Measurements from ENCODE around the gene BEGAIN. TPM values are rescaled to one million over a fixed set of nuclear protein-coding genes. Genes with fewer than 3 reads are reported as not detected.

Gene BEGAIN
- polyA plus RNA-seq, 1 donor from 2014 or later = 10.9 TPM

DNA sequence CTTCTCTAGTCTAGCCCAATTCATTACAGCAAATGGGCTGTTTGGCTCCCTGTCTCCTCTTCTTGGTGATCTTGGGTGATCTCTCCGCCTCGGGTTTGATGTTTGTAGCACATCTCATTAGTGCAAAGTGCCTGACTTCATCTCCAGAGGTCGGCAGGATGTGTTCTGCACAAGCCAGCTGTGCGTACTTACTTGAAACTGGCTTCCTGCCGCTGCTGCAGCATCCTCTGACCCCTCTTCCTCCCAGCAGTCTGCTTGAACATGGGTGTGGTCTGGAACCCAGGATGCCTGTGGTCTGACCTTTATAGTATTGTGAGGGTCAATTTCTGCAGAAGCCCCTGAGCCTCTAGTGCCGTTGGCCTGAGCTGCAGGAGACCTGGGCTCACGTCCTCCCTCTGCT is 99.2 kb downstream of the BEGAIN start:
- H2AFZ ChIP-seq (ENCODE audit: low read depth, low read length) = no peak overlapping the region
- TF ChIP-seq RAD21 (conservative IDR thresholded peaks at IDR 0.05) = no peak
- no peak for TF ChIP-seq EP300 (conservative IDR thresholded peaks at IDR 0.05; ENCODE audit: poor library complexity, severe bottlenecking)
- no peak for TF ChIP-seq MXI1 (conservative IDR thresholded peaks at IDR 0.05; ENCODE audit: poor library complexity, severe bottlenecking)
- TF ChIP-seq, protein P1, sequence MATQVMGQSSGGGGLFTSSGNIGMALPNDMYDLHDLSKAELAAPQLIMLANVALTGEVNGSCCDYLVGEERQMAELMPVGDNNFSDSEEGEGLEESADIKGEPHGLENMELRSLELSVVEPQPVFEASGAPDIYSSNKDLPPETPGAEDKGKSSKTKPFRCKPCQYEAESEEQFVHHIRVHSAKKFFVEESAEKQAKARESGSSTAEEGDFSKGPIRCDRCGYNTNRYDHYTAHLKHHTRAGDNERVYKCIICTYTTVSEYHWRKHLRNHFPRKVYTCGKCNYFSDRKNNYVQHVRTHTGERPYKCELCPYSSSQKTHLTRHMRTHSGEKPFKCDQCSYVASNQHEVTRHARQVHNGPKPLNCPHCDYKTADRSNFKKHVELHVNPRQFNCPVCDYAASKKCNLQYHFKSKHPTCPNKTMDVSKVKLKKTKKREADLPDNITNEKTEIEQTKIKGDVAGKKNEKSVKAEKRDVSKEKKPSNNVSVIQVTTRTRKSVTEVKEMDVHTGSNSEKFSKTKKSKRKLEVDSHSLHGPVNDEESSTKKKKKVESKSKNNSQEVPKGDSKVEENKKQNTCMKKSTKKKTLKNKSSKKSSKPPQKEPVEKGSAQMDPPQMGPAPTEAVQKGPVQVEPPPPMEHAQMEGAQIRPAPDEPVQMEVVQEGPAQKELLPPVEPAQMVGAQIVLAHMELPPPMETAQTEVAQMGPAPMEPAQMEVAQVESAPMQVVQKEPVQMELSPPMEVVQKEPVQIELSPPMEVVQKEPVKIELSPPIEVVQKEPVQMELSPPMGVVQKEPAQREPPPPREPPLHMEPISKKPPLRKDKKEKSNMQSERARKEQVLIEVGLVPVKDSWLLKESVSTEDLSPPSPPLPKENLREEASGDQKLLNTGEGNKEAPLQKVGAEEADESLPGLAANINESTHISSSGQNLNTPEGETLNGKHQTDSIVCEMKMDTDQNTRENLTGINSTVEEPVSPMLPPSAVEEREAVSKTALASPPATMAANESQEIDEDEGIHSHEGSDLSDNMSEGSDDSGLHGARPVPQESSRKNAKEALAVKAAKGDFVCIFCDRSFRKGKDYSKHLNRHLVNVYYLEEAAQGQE (IDR thresholded peaks at IDR 0.05; ENCODE audit: borderline replicate concordance) = no peak
- TF ChIP-seq EZH2 (IDR thresholded peaks at IDR 0.05; ENCODE audit: borderline replicate concordance, insufficient read depth, low read length, poor library complexity, severe bottlenecking) = no peak
- no peak for TF ChIP-seq TAF1 (IDR thresholded peaks at IDR 0.05; ENCODE audit: low read depth)
- no peak for TF ChIP-seq POLR2AphosphoS5 (IDR thresholded peaks at IDR 0.05)
- no peak for TF ChIP-seq SMC3 (conservative IDR thresholded peaks at IDR 0.05; ENCODE audit: poor library complexity)
- TF ChIP-seq, protein P2, sequence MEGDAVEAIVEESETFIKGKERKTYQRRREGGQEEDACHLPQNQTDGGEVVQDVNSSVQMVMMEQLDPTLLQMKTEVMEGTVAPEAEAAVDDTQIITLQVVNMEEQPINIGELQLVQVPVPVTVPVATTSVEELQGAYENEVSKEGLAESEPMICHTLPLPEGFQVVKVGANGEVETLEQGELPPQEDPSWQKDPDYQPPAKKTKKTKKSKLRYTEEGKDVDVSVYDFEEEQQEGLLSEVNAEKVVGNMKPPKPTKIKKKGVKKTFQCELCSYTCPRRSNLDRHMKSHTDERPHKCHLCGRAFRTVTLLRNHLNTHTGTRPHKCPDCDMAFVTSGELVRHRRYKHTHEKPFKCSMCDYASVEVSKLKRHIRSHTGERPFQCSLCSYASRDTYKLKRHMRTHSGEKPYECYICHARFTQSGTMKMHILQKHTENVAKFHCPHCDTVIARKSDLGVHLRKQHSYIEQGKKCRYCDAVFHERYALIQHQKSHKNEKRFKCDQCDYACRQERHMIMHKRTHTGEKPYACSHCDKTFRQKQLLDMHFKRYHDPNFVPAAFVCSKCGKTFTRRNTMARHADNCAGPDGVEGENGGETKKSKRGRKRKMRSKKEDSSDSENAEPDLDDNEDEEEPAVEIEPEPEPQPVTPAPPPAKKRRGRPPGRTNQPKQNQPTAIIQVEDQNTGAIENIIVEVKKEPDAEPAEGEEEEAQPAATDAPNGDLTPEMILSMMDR (IDR thresholded peaks at IDR 0.05; ENCODE audit: poor library complexity, severe bottlenecking) = no peak
- no peak overlapping the region for H3K27ac ChIP-seq (ENCODE audit: low read length)
- H3K36me3 ChIP-seq (ENCODE audit: insufficient read depth, low read length) = no peaks in the 10 kb centered on the region
- H3F3A ChIP-seq (ENCODE audit: insufficient read depth, low read length, poor library complexity, severe bottlenecking) = no peaks in the 10 kb centered on the region
- no peaks in the 10 kb centered on the region for H3K9me2 ChIP-seq (ENCODE audit: insufficient read depth, low read length)
- no peaks in the 10 kb centered on the region for H4K20me1 ChIP-seq (ENCODE audit: insufficient read depth)
- no peak overlapping the region for H3K4me2 ChIP-seq (ENCODE audit: low read length)
- no peak overlapping the region for H3K4me3 ChIP-seq (ENCODE audit: low read length)
- H3K9me3 ChIP-seq (ENCODE audit: low read length) = no peaks in the 10 kb centered on the region
- no peak overlapping the region for H3K9ac ChIP-seq (ENCODE audit: low read length)
- H3K79me2 ChIP-seq (replicated peaks; ENCODE audit: insufficient read depth, low read length) = no peaks in the 10 kb centered on the region
- H3K27me3 ChIP-seq (ENCODE audit: insufficient read depth, low read depth, low read length) = no peaks in the 10 kb centered on the region

DNA sequence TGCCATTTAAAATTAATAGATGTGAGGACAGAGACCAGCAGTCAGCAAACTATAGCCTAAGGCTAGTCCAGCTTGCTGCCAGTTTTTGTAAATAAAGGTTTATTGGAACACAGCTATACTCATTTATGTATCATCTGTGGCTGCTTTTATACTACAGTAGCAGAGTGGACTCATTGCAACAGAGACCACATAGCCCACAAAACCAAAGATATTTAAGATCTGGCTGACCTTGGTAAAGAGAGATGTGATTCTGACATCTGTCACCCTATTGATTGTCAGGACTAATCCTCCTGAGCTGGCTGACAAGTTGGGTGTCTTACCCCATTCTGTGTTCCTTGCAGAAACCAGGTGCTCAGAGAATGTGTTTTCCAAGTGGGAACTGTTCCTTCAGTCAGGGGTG is 99.9 kb downstream of the BEGAIN start:
- Histone ChIP-seq H3K4me2 (ENCODE audit: low read length) (no peak overlapping the region), H3K4me3 (ENCODE audit: low read length) (no peak overlapping the region), H3K27ac (ENCODE audit: low read length) (no peak overlapping the region), H3K27me3 (ENCODE audit: insufficient read depth, low read depth, low read length) (no peaks in the 10 kb centered on the region), H3K79me2 (replicated peaks; ENCODE audit: insufficient read depth, low read length) (no peaks in the 10 kb centered on the region), H2AFZ (ENCODE audit: low read depth, low read length) (no peak overlapping the region), H3K9me2 (ENCODE audit: insufficient read depth, low read length) (no peaks in the 10 kb centered on the region), H4K20me1 (ENCODE audit: insufficient read depth) (no peaks in the 10 kb centered on the region), H3F3A (ENCODE audit: insufficient read depth, low read length, poor library complexity, severe bottlenecking) (no peaks in the 10 kb centered on the region), H3K9ac (ENCODE audit: low read length) (no peak overlapping the region), H3K36me3 (ENCODE audit: insufficient read depth, low read length) (no peaks in the 10 kb centered on the region), H3K9me3 (ENCODE audit: low read length) (no peaks in the 10 kb centered on the region)
- TF ChIP-seq RAD21 (conservative IDR thresholded peaks at IDR 0.05) (no peak), SMC3 (conservative IDR thresholded peaks at IDR 0.05; ENCODE audit: poor library complexity) (no peak), EZH2 (IDR thresholded peaks at IDR 0.05; ENCODE audit: borderline replicate concordance, insufficient read depth, low read length, poor library complexity, severe bottlenecking) (no peak)

Small RNAs within 50 kb of the gene (small RNA-seq; reads per million reads assigned to genes)
- gene RN7SKP92 = 0 reads per million in 3 experiments

Other genes with a start within 250 kb of the BEGAIN start
- 26.3 and 30.2 TPM in 2 replicates for gene WDR25, start 210.9 kb downstream of the BEGAIN start, polyA plus RNA-seq
- 6.8 and 14.8 TPM in 2 replicates for gene DLK1, start 139.5 kb upstream of the BEGAIN start, polyA plus RNA-seq
- gene MEG3, start 238.7 kb upstream of the BEGAIN start, polyA plus RNA-seq = not detected in 2 replicates